ENCODE measurements around the gene FAM117A. TPM values are rescaled to one million over a fixed set of nuclear protein-coding genes. Genes with fewer than 3 reads are reported as not detected.

FAM117A gene
- total RNA-seq, result 1 to 10 TPM; 5.6 to 7.5 (median 6.5) TPM

GRCh38 chr17:49763735-49764558, at the start of gene FAM117A:
Gene FAM117A (minus strand): TSS chr17:49764131. CDS start chr17:49764087, 44 bp downstream.
- Histone ChIP-seq H3K36me3 (no peaks in the 10 kb centered on the region), H3K4me1 (peaks cover 14 to 42% (median 22%) of the 10 kb centered on the region in 3 donors), H3K4me3 (peak within 1 kb of the TSS; percentile 78 to 97 (median 95)), H3K27ac (peak within 1 kb of the TSS; percentile 78 to 90 (median 82)), H3K27me3 (no peaks in the 10 kb centered on the region), H3K9me3 (no peaks in the 10 kb centered on the region)
- peak in 2 of 4 donors; percentile 68 to 74 for TF ChIP-seq POLR2A (IDR thresholded peaks at IDR 0.05)
- no peak for TF ChIP-seq CTCF (IDR thresholded peaks at IDR 0.05)
- peak; percentile 95 for DNase-seq
- WGBS, 2 donors, result 1% methylated on average over 10 to 14 of the region's 53 CpGs
- intact Hi-C loops (cut with DNase I), result no loop called here

GRCh38 chr17:49809056-49809455, 45.1 kb upstream of the FAM117A start:
- H3K4me1 ChIP-seq, result peaks cover 0 to 7% (median 0%) of the 10 kb centered on the region in 3 donors
- TF ChIP-seq CTCF (IDR thresholded peaks at IDR 0.05), result no peak
- TF ChIP-seq POLR2A (IDR thresholded peaks at IDR 0.05), result no peak
- 73 to 80% methylated on average over 4 of the region's 4 CpGs for WGBS, 2 donors
- no peak overlapping the region for H3K4me3 ChIP-seq
- intact Hi-C loops (cut with DNase I), result no loop called here
- DNase-seq, result no peak
- H3K9me3 ChIP-seq, result no peaks in the 10 kb centered on the region
- H3K36me3 ChIP-seq, result peaks cover 0 to 99% (median 35%) of the 10 kb centered on the region in 3 donors
- H3K27ac ChIP-seq, result no peak overlapping the region
- no peaks in the 10 kb centered on the region for H3K27me3 ChIP-seq

GRCh38 chr17:49798738-49799137, 34.8 kb upstream of the FAM117A start:
- intact Hi-C loops (cut with DNase I), result no loop called here
- no peak for DNase-seq
- Histone ChIP-seq H3K36me3 (peaks cover 17 to 100% (median 22%) of the 10 kb centered on the region in 3 donors), H3K4me3 (no peak overlapping the region), H3K27ac (no peak overlapping the region), H3K9me3 (no peaks in the 10 kb centered on the region), H3K4me1 (peaks cover 0 to 11% (median 0%) of the 10 kb centered on the region in 3 donors), H3K27me3 (no peaks in the 10 kb centered on the region)
- TF ChIP-seq CTCF (IDR thresholded peaks at IDR 0.05), result no peak
- WGBS, 2 donors, result 84 to 88% methylated on average over 2 of the region's 2 CpGs

GRCh38 chr17:49798182-49798581, 34.3 kb upstream of the FAM117A start:
- intact Hi-C loops (cut with DNase I), result no loop called here
- no peak for DNase-seq
- no peaks in the 10 kb centered on the region for H3K27me3 ChIP-seq
- H3K9me3 ChIP-seq, result no peaks in the 10 kb centered on the region
- H3K4me1 ChIP-seq, result peaks cover 0 to 16% (median 0%) of the 10 kb centered on the region in 3 donors
- WGBS, 2 donors, result 73 to 90% methylated on average over 8 of the region's 8 CpGs
- TF ChIP-seq CTCF (IDR thresholded peaks at IDR 0.05) (no peak), POLR2A (IDR thresholded peaks at IDR 0.05) (no peak)
- no peak overlapping the region for H3K4me3 ChIP-seq
- no peak overlapping the region for H3K27ac ChIP-seq
- H3K36me3 ChIP-seq, result peaks cover 17 to 100% (median 22%) of the 10 kb centered on the region in 3 donors

GRCh38 chr17:49795372-49795771, 31.4 kb upstream of the FAM117A start:
- Histone ChIP-seq H3K9me3 (no peaks in the 10 kb centered on the region), H3K27me3 (no peaks in the 10 kb centered on the region), H3K27ac (no peak overlapping the region), H3K4me1 (peaks cover 0 to 45% (median 11%) of the 10 kb centered on the region in 3 donors), H3K36me3 (peaks cover 21 to 92% (median 25%) of the 10 kb centered on the region in 3 donors), H3K4me3 (no peak overlapping the region)
- intact Hi-C loops (cut with DNase I), result no loop called here
- TF ChIP-seq CTCF (IDR thresholded peaks at IDR 0.05) (no peak), POLR2A (IDR thresholded peaks at IDR 0.05) (no peak)
- no peak for DNase-seq
- WGBS, 2 donors, result 69 to 84% methylated on average over 5 of the region's 5 CpGs
